Effector CD8-positive, alpha-beta T cell (primary cell): Measurements from ENCODE around the gene FGF13.

Source experiments
- DNase-seq: peaks from one replicate; lab custom pipeline; 2025; lab: John Stamatoyannopoulos, UW

FGF13 gene

GRCh38 chrX:138664016-138664415 lies 47.5 kb downstream of the FGF13 start:
- DNase-seq, result no peak

GRCh38 chrX:138651494-138651893 lies 60.0 kb downstream of the FGF13 start:
- DNase-seq, result no peak

- no peak for DNase-seq
Measured at GRCh38 chrX:138648568-138648967, 62.9 kb downstream of the FGF13 start.

GRCh38 chrX:138638996-138639395 lies 72.5 kb downstream of the FGF13 start:
- no peak for DNase-seq
